HL-60 (cell line): ENCODE data around the gene KNSTRN.

Experiments used
- CTCF ChIP-seq: IDR thresholded peaks from one replicate; pipeline ENCODE4 v1.5.1; 2011; ENCODE audit warnings: low read length, control low read depth, inconsistent platforms; ENCODE audit not compliant: insufficient read depth
- GABPA ChIP-seq: IDR thresholded peaks from 2 replicates; pipeline ENCODE4 v1.6.1; 2012; ENCODE audit warnings: low read depth
- POLR2AphosphoS5 ChIP-seq: IDR thresholded peaks from 2 replicates; pipeline ENCODE4 v1.6.1; 2012; ENCODE audit warnings: low read depth
- REST ChIP-seq: IDR thresholded peaks from 2 replicates; pipeline ENCODE4 v1.6.1; 2012; ENCODE audit warnings: low read depth; ENCODE audit not compliant: insufficient replicate concordance
- SPI1 ChIP-seq: IDR thresholded peaks from 2 replicates; pipeline ENCODE4 v1.6.1; 2012; ENCODE audit warnings: low read depth, mild to moderate bottlenecking, borderline replicate concordance

GRCh38 chr15:40420071-40420713, 37.7 kb downstream of the KNSTRN start:
- TF ChIP-seq CTCF, result no peak
- no peak for TF ChIP-seq REST
- TF ChIP-seq SPI1, result no peak
- TF ChIP-seq GABPA, result no peak
- no peak for TF ChIP-seq POLR2AphosphoS5
